Neural progenitor cell (in vitro differentiated cells): ENCODE measurements around the gene ECM1. TPM values are rescaled to one million over a fixed set of nuclear protein-coding genes. Genes with fewer than 3 reads are reported as not detected.

Source experiments
- DNase-seq: peaks from one replicate; pipeline ENCODE4 v3.0.0-alpha.2; 2016; ENCODE audit warnings: low spot score
- H2AFZ ChIP-seq: fragments of 200-600 bp; sonication (generic); replicated peaks from 2 replicates; pipeline ENCODE4 v1.6.1; 2016; ENCODE audit warnings: antibody characterized with exemption
- H3F3A ChIP-seq: fragments of 200-600 bp; sonication (generic); 2 replicates; pipeline ENCODE4 v1.6.1; 2016; ENCODE audit warnings: antibody characterized with exemption, low read depth
- H3K27ac ChIP-seq: fragments of 200-600 bp; sonication (generic); 2 replicates; pipeline ENCODE4 v1.5.1; 2016; ENCODE audit warnings: mild to moderate bottlenecking
- H3K27me3 ChIP-seq: fragments of 200-600 bp; sonication (generic); 2 replicates; pipeline ENCODE4 v1.6.1; 2016; ENCODE audit warnings: mild to moderate bottlenecking, moderate library complexity
- H3K36me3 ChIP-seq: fragments of 200-600 bp; sonication (generic); 2 replicates; pipeline ENCODE4 v1.5.1; 2016
- H3K4me1 ChIP-seq: fragments of 200-600 bp; sonication (generic); 2 replicates; pipeline ENCODE4 v1.6.1; 2016; ENCODE audit warnings: mixed run types
- H3K4me2 ChIP-seq: fragments of 200-600 bp; sonication (generic); 2 replicates; pipeline ENCODE4 v1.6.1; 2016
- H3K4me3 ChIP-seq: fragments of 200-600 bp; sonication (generic); 2 replicates; pipeline ENCODE4 v1.5.1; 2016
- H3K79me2 ChIP-seq: fragments of 200-600 bp; sonication (generic); 2 replicates; pipeline ENCODE4 v1.6.1; 2016; ENCODE audit warnings: low read depth
- H3K9ac ChIP-seq: fragments of 200-600 bp; sonication (generic); 2 replicates; pipeline ENCODE4 v1.6.1; 2016
- H3K9me3 ChIP-seq: fragments of 200-600 bp; sonication (generic); 2 replicates; pipeline ENCODE4 v1.5.1; 2016; ENCODE audit warnings: low read depth
- H4K20me1 ChIP-seq: fragments of 200-600 bp; sonication (generic); 2 replicates; pipeline ENCODE4 v1.6.1; 2016; ENCODE audit warnings: low read depth
- H3K27ac Mint-ChIP-seq: 3 replicates; pipeline ENCODE4 v1.8.0; 2021; ENCODE audit warnings: mixed read lengths
- H3K27me3 Mint-ChIP-seq: 2 replicates; pipeline ENCODE4 v1.8.0; 2022; ENCODE audit warnings: low read depth, mild to moderate bottlenecking, inconsistent platforms, moderate library complexity, mixed read lengths; ENCODE audit not compliant: insufficient read depth
- H3K36me3 Mint-ChIP-seq: 3 replicates; pipeline ENCODE4 v1.8.0; 2021; ENCODE audit warnings: mixed read lengths
- H3K4me1 Mint-ChIP-seq: 3 replicates; pipeline ENCODE4 v1.8.0; 2021; ENCODE audit warnings: mixed read lengths
- H3K4me3 Mint-ChIP-seq: 3 replicates; pipeline ENCODE4 v1.8.0; 2021; ENCODE audit warnings: mild to moderate bottlenecking, moderate library complexity, mixed read lengths
- H3K9me3 Mint-ChIP-seq: 3 replicates; pipeline ENCODE4 v1.8.0; 2020; ENCODE audit warnings: mixed read lengths
- EZH2 ChIP-seq: fragments of 200-600 bp; sonication (generic); IDR thresholded peaks from 2 replicates; pipeline ENCODE4 v1.6.1; 2017; ENCODE audit warnings: antibody characterized with exemption, mild to moderate bottlenecking, moderate library complexity
- EZH2phosphoT487 ChIP-seq: fragments of 200-600 bp; sonication (generic); IDR thresholded peaks from 2 replicates; pipeline ENCODE4 v1.6.1; 2017; ENCODE audit warnings: antibody characterized with exemption
- total RNA-seq: library from RNA; depleted of rRNA; stranded (reverse); fragments of >200 nt; gene quantifications from 2 replicates; pipeline ENCODE4 v1.2.3, GENCODE V29; 2015; ENCODE audit warnings: low replicate concordance
- TF ChIP-seq, protein P1 (sequence below): fragments of 200-600 bp; sonication (generic); IDR thresholded peaks from 2 replicates; pipeline ENCODE4 v1.5.1; 2017; ENCODE audit warnings: antibody characterized with exemption, mild to moderate bottlenecking

ECM1 gene
- total RNA-seq, 1 donor from 2014 or later = 0.30 TPM

GRCh38 chr1:150515328-150516049 is 7.6 kb downstream of the ECM1 start, which contains the start of gene FALEC:
FALEC (plus strand) TSS chr1:150515752.
- Mint-ChIP-seq H3K27me3 (peaks cover 8% of the 10 kb centered on the region), H3K4me3 (peak within 1 kb of the TSS; percentile 92), H3K27ac (peak within 1 kb of the TSS; percentile 57), H3K9me3 (no peaks in the 10 kb centered on the region), H3K36me3 (peaks cover 16% of the 10 kb centered on the region), H3K4me1 (peaks cover 21% of the 10 kb centered on the region)
- Histone ChIP-seq H3K9ac (peak within 1 kb of the TSS; percentile 38), H2AFZ (peak within 1 kb of the TSS; percentile 85), H4K20me1 (no peaks in the 10 kb centered on the region), H3K4me3 (peak within 1 kb of the TSS; percentile 66), H3K27ac (no peak within 1 kb of the TSS), H3F3A (peaks cover 24% of the 10 kb centered on the region), H3K36me3 (no peaks in the 10 kb centered on the region), H3K9me3 (no peaks in the 10 kb centered on the region), H3K4me1 (peaks cover 13% of the 10 kb centered on the region), H3K4me2 (peak within 1 kb of the TSS; percentile 79), H3K27me3 (no peaks in the 10 kb centered on the region), H3K79me2 (no peaks in the 10 kb centered on the region)
- TF ChIP-seq, protein P1, sequence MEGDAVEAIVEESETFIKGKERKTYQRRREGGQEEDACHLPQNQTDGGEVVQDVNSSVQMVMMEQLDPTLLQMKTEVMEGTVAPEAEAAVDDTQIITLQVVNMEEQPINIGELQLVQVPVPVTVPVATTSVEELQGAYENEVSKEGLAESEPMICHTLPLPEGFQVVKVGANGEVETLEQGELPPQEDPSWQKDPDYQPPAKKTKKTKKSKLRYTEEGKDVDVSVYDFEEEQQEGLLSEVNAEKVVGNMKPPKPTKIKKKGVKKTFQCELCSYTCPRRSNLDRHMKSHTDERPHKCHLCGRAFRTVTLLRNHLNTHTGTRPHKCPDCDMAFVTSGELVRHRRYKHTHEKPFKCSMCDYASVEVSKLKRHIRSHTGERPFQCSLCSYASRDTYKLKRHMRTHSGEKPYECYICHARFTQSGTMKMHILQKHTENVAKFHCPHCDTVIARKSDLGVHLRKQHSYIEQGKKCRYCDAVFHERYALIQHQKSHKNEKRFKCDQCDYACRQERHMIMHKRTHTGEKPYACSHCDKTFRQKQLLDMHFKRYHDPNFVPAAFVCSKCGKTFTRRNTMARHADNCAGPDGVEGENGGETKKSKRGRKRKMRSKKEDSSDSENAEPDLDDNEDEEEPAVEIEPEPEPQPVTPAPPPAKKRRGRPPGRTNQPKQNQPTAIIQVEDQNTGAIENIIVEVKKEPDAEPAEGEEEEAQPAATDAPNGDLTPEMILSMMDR = peak; percentile 14
- TF ChIP-seq EZH2phosphoT487 = no peak
- peak; percentile 99 for DNase-seq

GRCh38 chr1:150516050-150516591 is 8.2 kb downstream of the ECM1 start:
- H3F3A ChIP-seq = peaks cover 24% of the 10 kb centered on the region
- peaks cover 21% of the 10 kb centered on the region for H3K4me1 Mint-ChIP-seq
- H3K9me3 Mint-ChIP-seq = no peaks in the 10 kb centered on the region
- peak overlapping the region; percentile 66 for H3K4me3 ChIP-seq
- H3K4me2 ChIP-seq = peak overlapping the region; percentile 79
- H3K27ac Mint-ChIP-seq = no peak overlapping the region
- peak overlapping the region; percentile 85 for H2AFZ ChIP-seq
- peaks cover 13% of the 10 kb centered on the region for H3K4me1 ChIP-seq
- DNase-seq = peak; percentile 60
- H3K9ac ChIP-seq = no peak overlapping the region
- peak overlapping the region; percentile 92 for H3K4me3 Mint-ChIP-seq
- no peaks in the 10 kb centered on the region for H3K79me2 ChIP-seq
- H4K20me1 ChIP-seq = no peaks in the 10 kb centered on the region
- H3K9me3 ChIP-seq = no peaks in the 10 kb centered on the region
- H3K27ac ChIP-seq = no peak overlapping the region
- peaks cover 12% of the 10 kb centered on the region for H3K36me3 Mint-ChIP-seq
- TF ChIP-seq, protein P1 = no peak
- TF ChIP-seq EZH2phosphoT487 (no peak), EZH2 (no peak)
- H3K36me3 ChIP-seq = no peaks in the 10 kb centered on the region
- H3K27me3 ChIP-seq = no peaks in the 10 kb centered on the region
- H3K27me3 Mint-ChIP-seq = peaks cover 4% of the 10 kb centered on the region

DNA sequence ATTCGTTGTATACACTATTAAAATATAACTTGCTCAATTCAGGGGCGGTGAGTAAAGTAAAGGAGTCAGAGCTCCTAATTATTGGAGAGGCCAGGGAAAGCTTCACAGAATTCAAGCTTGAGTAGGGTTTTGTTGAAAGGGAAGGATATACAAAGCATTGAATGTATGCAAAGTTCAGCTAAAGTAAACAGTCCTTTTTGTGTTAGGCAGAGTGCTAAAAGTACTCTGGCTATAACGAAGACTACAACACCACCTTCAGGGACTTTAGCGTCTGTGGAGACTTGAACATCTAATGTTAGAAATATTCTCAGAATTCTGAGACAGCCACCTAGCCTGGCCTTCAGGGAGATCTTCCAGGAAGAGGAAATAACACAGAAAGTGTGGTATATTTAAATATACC is 8.7 kb downstream of the ECM1 start:
- peak overlapping the region; percentile 92 for H3K4me3 Mint-ChIP-seq
- Histone ChIP-seq H3K4me3 (peak overlapping the region; percentile 66), H3K27ac (no peak overlapping the region), H3K4me2 (peak overlapping the region; percentile 79), H3K4me1 (peaks cover 13% of the 10 kb centered on the region), H4K20me1 (no peaks in the 10 kb centered on the region), H3K79me2 (no peaks in the 10 kb centered on the region), H3K27me3 (no peaks in the 10 kb centered on the region), H3K36me3 (no peaks in the 10 kb centered on the region), H3K9ac (no peak overlapping the region), H3F3A (peaks cover 24% of the 10 kb centered on the region), H3K9me3 (no peaks in the 10 kb centered on the region), H2AFZ (peak overlapping the region; percentile 85)
- peaks cover 4% of the 10 kb centered on the region for H3K27me3 Mint-ChIP-seq
- peaks cover 11% of the 10 kb centered on the region for H3K36me3 Mint-ChIP-seq
- no peak for DNase-seq
- no peaks in the 10 kb centered on the region for H3K9me3 Mint-ChIP-seq
- peaks cover 21% of the 10 kb centered on the region for H3K4me1 Mint-ChIP-seq
- H3K27ac Mint-ChIP-seq = no peak overlapping the region
- TF ChIP-seq, protein P1 = no peak
- no peak for TF ChIP-seq EZH2
- no peak for TF ChIP-seq EZH2phosphoT487
